Activated T-cell treated with anti-CD3 and anti-CD28 coated beads, Interleukin-2, amount 50 U/mL, for 24 hours (primary cell): ENCODE data around the gene KIF13A.
"Not testable (repeated sequence)": the region's sequence is repeated elsewhere in the genome, so short reads cannot be mapped to it uniquely, and the experiment has no call there.

Source experiments
- DNase-seq: peaks from one replicate; pipeline ENCODE4 v3.0.0-alpha.2; 2020
- H3K27ac Mint-ChIP-seq: 2 replicates; pipeline ENCODE4 v1.8.0; 2020; ENCODE audit warnings: mild to moderate bottlenecking, mixed read lengths
- H3K27me3 Mint-ChIP-seq: 2 replicates; pipeline ENCODE4 v1.8.0; 2020; ENCODE audit warnings: mixed read lengths
- H3K36me3 Mint-ChIP-seq: 2 replicates; pipeline ENCODE4 v1.8.0; 2020; ENCODE audit warnings: low read depth, mixed read lengths
- H3K4me1 Mint-ChIP-seq: 2 replicates; pipeline ENCODE4 v1.8.0; 2020; ENCODE audit warnings: low read depth, mixed read lengths
- H3K4me3 Mint-ChIP-seq: 2 replicates; pipeline ENCODE4 v1.8.0; 2020; ENCODE audit warnings: mild to moderate bottlenecking, moderate library complexity, mixed read lengths
- H3K9me3 Mint-ChIP-seq: 2 replicates; pipeline ENCODE4 v1.8.0; 2020; ENCODE audit warnings: mixed read lengths

Gene KIF13A

DNA sequence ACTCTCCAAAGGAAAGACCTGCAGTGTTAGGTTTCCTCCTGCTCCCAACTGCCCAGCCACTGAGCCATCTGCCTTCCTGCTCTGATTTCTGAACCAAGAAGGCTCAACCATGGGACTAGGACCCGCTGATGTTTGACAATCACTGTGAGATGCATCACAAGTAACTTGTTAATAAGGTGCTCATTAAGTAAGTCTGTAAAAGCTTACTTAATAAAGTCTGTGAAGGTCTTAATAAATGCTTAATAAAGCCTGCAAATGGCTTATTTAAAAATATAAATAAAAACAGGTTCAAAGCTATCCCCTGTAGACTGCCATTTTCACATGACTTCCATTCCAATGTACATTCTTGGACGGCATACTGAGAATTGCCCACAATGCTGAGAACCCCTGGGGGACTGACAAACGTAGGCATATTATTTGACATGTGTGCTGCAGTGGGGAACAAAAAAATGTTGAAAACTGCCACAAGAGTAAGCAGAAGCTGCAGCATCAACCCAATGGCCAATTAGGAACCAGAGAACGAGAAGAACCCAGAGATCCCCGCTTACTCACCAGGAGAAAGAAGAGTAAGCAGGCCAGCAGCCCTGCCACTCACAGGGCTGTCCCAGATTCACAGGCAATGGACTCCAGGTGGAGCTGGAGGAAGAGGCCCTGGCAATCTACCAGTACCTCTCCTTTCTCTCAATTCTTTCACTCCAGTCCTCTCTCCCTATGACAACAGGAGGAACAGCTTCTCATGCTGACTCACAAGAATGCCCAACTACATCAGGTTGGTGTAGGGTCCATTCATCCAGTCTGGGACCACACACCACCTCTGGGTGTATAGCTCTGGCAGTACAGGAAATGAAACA, 19.5 kb downstream of the KIF13A start:
- H3K9me3 Mint-ChIP-seq = no peaks in the 10 kb centered on the region
- no peak overlapping the region for H3K27ac Mint-ChIP-seq
- DNase-seq = no peak
- no peaks in the 10 kb centered on the region for H3K36me3 Mint-ChIP-seq
- H3K27me3 Mint-ChIP-seq = peaks cover 21% of the 10 kb centered on the region
- H3K4me3 Mint-ChIP-seq = no peak overlapping the region
- H3K4me1 Mint-ChIP-seq = no peaks in the 10 kb centered on the region

DNA sequence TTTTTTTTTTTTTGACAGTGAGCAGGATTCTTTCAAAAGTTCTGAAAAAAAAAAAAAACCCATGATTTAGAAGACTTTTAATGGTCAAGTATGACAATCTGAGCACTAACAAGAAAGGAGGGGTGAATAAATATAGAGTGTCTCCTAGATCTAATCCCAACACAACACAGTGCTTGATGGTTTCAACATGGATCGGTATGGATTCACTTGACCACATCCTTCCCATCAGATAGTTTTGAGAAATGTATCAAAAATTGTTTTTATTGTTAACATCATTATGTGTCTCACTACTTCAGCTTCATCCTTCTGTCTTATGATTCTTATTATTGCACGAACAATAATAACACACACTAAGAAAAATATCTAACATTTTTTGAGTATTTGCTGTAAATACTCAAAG, 21.0 kb downstream of the KIF13A start:
- Mint-ChIP-seq H3K27me3 (peaks cover 28% of the 10 kb centered on the region), H3K27ac (no peak overlapping the region), H3K4me3 (no peak overlapping the region), H3K4me1 (no peaks in the 10 kb centered on the region), H3K36me3 (no peaks in the 10 kb centered on the region), H3K9me3 (no peaks in the 10 kb centered on the region)
- DNase-seq = no peak

DNA sequence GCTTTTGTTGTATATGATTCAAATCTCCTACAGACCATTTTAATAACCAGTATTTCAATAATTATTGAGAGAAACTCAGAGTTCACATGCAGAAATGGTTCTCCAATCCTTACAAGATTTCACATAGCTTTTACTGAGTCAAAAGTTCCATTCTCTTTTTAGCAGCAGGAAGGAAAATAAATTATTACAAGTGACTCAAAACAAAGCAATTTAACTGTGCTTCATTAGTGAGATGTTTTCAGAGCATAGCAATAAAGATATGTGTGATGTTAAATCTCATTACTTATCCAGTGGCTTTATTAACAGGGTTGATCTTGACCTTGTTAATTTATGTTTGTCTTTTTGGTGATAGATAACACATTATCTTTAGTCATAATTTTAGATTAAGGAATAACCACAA, 22.0 kb downstream of the KIF13A start:
- DNase-seq = no peak
- no peaks in the 10 kb centered on the region for H3K9me3 Mint-ChIP-seq
- no peaks in the 10 kb centered on the region for H3K36me3 Mint-ChIP-seq
- no peaks in the 10 kb centered on the region for H3K4me1 Mint-ChIP-seq
- no peak overlapping the region for H3K4me3 Mint-ChIP-seq
- peaks cover 34% of the 10 kb centered on the region for H3K27me3 Mint-ChIP-seq
- no peak overlapping the region for H3K27ac Mint-ChIP-seq

DNA sequence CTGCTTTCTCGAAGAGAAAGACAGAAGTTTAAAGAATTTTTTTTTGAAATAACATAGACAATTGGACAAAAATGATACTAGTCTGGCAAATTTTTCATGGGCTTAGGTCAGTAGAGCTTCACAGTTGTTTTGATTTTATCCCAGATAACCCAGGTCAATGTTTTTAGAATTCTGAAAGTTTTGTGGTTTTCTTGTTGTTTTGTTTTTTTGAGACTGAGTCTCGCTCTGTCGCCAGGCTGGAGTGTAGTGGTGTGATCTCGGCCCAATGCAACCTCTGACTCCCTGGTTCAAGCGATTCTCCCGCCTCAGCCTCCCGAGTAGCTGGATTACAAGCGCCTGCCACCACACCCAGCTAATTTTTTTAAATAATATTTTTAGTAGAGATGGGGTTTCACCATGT, 22.8 kb downstream of the KIF13A start:
- no peak overlapping the region for H3K27ac Mint-ChIP-seq
- no peaks in the 10 kb centered on the region for H3K36me3 Mint-ChIP-seq
- H3K9me3 Mint-ChIP-seq = no peaks in the 10 kb centered on the region
- H3K4me3 Mint-ChIP-seq = no peak overlapping the region
- peaks cover 35% of the 10 kb centered on the region for H3K27me3 Mint-ChIP-seq
- no peaks in the 10 kb centered on the region for H3K4me1 Mint-ChIP-seq
- no peak for DNase-seq

DNA sequence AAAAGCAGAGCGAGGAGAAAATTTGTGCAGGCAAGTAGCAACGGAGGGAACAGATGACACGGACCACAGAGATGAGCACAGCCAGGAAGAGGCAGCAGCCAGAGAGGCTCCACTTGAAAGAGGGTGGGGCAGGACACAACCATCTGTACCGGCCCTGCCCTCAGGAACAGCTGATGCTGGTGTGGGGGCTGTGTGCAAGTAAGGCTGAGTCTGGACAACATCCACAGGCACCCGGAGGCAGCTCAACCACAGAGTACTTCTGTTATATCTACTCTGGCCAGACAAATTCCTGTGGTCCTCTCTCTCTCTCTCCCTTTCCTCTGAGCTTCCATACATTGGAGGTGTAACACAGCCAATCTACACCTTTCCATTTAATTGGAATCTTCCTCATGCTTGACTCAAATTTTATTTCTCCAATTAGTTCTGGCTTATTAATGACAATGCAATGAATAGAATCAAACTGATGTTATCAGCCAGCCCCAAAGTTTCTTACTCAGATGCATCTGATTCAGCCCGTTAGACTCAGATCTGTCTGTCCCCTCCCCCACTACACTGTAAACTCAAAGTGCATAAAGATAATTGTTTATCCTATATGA, 24.9 kb downstream of the KIF13A start:
- no peak for DNase-seq
- Mint-ChIP-seq H3K27ac (no peak overlapping the region), H3K9me3 (no peaks in the 10 kb centered on the region), H3K36me3 (no peaks in the 10 kb centered on the region), H3K4me1 (no peaks in the 10 kb centered on the region), H3K4me3 (no peak overlapping the region), H3K27me3 (peaks cover 38% of the 10 kb centered on the region)

DNA sequence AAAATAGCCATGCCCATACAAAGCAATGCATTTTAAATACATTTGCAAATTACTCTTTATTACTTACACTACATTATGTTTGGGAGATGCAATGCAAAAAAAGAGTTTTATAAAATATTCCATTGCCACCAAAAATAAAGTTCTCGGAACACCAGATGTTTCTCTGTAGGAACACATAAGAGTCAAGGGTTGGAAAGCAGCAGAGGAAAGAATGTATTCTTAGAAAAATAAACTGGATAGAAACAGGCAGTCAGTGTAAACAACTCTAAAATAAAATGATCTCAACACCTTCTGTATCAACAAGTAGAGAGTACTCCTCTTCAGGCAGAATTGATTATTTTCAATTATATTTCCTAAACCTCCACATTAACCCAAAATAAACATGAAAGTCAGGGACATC, 28.1 kb downstream of the KIF13A start:
- Mint-ChIP-seq H3K27me3 (peaks cover 34% of the 10 kb centered on the region), H3K4me1 (no peaks in the 10 kb centered on the region), H3K36me3 (no peaks in the 10 kb centered on the region), H3K27ac (no peak overlapping the region), H3K4me3 (no peak overlapping the region), H3K9me3 (no peaks in the 10 kb centered on the region)
- DNase-seq = no peak

DNA sequence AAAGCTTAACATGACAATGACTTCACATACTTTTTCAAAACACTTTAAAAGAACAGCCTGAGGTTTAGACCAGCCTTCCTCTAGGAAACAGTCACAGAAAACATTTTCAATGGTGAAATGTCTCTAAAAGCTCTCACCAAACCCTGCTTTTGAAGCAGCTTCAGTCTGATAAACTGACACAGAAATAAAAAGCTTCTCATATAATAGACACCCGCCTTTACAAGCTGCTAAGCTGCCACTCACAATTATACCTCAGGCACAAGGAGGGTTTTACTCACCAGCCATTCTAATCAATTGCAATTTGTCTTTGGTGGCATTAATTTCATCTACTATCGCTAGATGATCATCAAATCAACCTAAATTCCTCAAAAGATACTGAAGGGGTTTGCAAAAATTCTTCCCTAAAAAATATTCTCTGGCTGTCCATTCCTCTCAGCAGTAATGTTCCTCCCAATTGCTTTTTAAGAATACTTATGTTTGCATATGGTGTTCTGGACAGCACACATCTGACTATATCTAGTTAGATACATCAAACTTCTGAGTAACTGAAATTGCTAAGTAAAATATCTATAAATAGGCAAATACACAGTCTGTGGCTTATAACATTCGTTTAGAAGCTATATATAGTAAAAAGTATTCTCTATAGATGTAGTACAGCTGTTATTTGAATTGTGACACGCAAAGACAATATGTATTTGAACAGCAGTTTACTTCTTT, 29.4 kb downstream of the KIF13A start:
- Mint-ChIP-seq H3K36me3 (no peaks in the 10 kb centered on the region), H3K27me3 (peaks cover 34% of the 10 kb centered on the region)
- DNase-seq = no peak

DNA sequence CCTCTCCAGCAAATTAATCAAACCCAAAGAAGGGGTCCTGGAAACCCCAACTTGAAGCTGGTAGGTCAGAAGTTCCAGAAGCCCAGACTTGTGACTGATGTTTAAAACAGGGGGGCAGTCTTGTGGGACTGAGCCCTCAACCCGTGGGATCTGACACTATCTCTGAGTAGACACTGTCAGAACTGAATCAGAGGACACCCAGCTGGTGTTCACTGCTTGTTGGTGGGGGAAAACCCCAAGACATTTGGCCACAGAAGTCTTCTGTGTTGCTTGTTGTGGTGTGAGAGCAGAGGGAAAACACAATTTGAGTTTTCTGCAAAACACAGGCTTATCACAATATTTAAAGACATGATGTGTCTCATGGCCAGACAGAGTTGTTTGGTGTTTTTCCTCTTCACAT, 29.9 kb downstream of the KIF13A start:
- DNase-seq = no peak
- H3K9me3 Mint-ChIP-seq = no peaks in the 10 kb centered on the region
- H3K4me3 Mint-ChIP-seq = no peak overlapping the region
- H3K4me1 Mint-ChIP-seq = no peaks in the 10 kb centered on the region
- peaks cover 31% of the 10 kb centered on the region for H3K27me3 Mint-ChIP-seq
- H3K36me3 Mint-ChIP-seq = no peaks in the 10 kb centered on the region
- H3K27ac Mint-ChIP-seq = no peak overlapping the region

More for the DNA sequence above, 29.4 kb downstream of the KIF13A start:
- no peaks in the 10 kb centered on the region for H3K9me3 Mint-ChIP-seq
- no peak overlapping the region for H3K4me3 Mint-ChIP-seq
- no peaks in the 10 kb centered on the region for H3K4me1 Mint-ChIP-seq
- no peak overlapping the region for H3K27ac Mint-ChIP-seq

DNA sequence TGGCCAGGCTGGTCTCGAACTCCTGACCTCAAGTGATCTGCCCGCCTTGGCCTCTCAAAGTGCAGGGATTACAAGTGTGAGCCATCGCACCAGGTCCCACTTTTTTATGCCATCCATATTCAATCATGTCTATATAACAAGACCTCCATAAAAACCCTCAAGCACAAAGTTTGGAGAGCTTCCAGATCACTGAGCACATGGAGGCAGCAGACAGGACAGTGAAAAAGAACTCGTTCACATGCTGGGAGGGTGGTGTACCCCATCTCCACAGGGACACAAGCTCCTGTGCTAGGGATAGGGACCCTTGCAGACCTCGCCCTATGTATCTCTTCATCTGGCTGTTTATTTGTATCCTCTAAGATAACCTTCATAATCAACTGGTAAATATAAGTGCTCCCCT, 30.3 kb downstream of the KIF13A start:
- H3K27ac Mint-ChIP-seq = no peak overlapping the region
- H3K4me1 Mint-ChIP-seq = no peaks in the 10 kb centered on the region
- no peak for DNase-seq
- H3K27me3 Mint-ChIP-seq = peaks cover 27% of the 10 kb centered on the region
- no peaks in the 10 kb centered on the region for H3K9me3 Mint-ChIP-seq
- H3K36me3 Mint-ChIP-seq = no peaks in the 10 kb centered on the region
- no peak overlapping the region for H3K4me3 Mint-ChIP-seq

DNA sequence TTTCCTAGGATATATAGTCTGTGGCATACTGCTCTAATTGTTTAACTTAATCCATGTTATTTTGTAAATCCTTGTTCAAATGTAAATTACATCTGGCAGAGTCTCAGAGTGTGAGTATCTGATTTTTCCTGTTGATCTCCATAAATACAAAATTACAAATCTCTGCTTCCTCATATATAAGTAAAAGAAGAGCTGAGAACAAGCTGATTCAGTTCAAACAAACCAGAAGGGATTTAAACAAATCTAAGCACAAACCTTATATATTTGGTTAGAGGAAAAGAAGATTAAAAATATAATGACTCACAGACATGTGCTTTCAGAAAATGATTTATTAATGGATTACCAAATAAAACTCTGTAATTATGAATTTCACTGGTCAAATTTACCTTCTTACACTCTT, 37.3 kb downstream of the KIF13A start:
- Mint-ChIP-seq H3K27me3 (peaks cover 18% of the 10 kb centered on the region), H3K27ac (no peak overlapping the region), H3K36me3 (no peaks in the 10 kb centered on the region), H3K4me1 (no peaks in the 10 kb centered on the region), H3K4me3 (no peak overlapping the region), H3K9me3 (peaks cover 2% of the 10 kb centered on the region)
- DNase-seq = no peak

DNA sequence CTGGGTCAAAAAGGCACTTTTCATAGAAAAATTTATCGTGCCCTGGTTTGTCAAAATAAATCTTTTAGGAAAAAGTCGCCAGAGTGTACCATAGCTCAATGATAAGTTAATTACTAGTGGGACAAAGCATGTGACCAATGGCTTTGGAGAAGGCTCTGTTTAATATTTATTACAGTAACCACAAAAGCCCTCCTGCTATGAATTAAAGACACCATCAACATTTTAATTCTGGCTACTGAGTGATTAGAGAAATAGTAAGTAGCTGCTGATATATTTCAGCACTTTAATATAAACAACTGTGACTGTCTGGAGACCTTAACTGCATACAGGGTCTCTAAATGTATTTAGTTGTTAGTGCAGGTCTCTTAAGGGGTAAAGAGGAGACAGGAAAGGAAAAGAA, 38.3 kb downstream of the KIF13A start:
- no peaks in the 10 kb centered on the region for H3K4me1 Mint-ChIP-seq
- no peak overlapping the region for H3K27ac Mint-ChIP-seq
- DNase-seq = no peak
- peaks cover 2% of the 10 kb centered on the region for H3K9me3 Mint-ChIP-seq
- H3K36me3 Mint-ChIP-seq = no peaks in the 10 kb centered on the region
- H3K27me3 Mint-ChIP-seq = peaks cover 21% of the 10 kb centered on the region
- no peak overlapping the region for H3K4me3 Mint-ChIP-seq

DNA sequence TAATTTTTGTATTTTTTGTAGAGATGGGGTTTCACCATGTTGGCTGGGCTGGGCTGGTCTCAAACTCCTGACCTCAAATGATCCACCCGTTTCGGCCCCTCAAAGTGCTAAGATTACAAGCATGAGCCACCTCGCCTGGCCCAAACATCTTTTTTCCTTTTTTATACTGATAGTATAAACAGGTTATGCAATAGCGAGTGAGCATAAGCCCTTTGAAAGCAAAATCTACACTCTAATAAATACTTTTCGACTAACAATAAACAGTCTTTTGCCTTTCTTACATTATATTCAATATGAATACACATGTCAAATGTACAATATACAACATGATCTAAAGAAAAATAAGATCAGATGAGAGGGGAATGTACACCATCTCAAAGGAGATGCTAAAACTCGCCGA, 38.7 kb downstream of the KIF13A start:
- H3K27me3 Mint-ChIP-seq = peaks cover 25% of the 10 kb centered on the region
- no peak overlapping the region for H3K27ac Mint-ChIP-seq
- H3K9me3 Mint-ChIP-seq = peaks cover 2% of the 10 kb centered on the region
- no peak overlapping the region for H3K4me3 Mint-ChIP-seq
- DNase-seq = no peak
- H3K36me3 Mint-ChIP-seq = no peaks in the 10 kb centered on the region
- H3K4me1 Mint-ChIP-seq = no peaks in the 10 kb centered on the region

DNA sequence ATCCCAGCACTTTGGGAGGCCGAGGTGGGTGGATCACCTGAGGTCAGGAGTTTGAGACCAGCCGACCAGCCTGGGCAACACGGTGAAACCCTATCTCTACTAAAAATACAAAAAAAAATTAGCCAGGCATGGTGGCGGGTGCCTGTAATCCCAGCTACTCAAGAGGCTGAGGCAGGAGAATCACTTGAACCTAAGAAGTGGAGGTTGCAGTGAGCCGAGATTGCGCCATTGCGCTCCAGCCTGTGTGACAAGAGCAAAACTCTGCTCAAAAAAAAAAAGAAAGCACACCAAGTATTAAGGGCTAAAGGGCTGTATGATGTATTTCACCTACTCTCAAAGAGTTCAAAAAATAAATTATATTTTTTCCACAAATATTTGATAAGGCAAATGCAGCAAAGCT, 39.9 kb downstream of the KIF13A start:
- H3K9me3 Mint-ChIP-seq, H3K4me1 Mint-ChIP-seq, H3K36me3 Mint-ChIP-seq, DNase-seq, H3K4me3 Mint-ChIP-seq, H3K27ac Mint-ChIP-seq: not testable (repeated sequence)
- peaks cover 28% of the 10 kb centered on the region for H3K27me3 Mint-ChIP-seq

DNA sequence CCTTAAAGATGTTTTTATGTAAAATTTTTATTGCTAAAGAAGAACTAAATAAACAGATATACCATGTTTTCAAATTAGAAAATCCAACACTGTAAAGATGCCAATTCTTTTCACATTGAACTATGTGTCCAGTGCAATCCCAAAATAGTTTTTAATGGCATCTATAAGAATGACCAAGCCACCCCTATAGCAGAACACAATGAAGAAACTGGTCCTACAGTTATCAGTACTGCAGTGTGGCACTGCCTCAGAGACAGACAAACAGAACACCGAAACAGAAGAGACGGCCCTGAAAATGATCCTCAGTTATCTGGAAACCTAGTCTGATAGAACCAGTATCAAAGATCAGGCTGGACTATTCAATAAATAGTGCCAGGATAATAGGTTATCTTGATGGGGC, 41.9 kb downstream of the KIF13A start:
- Mint-ChIP-seq H3K9me3 (no peaks in the 10 kb centered on the region), H3K36me3 (no peaks in the 10 kb centered on the region), H3K4me1 (no peaks in the 10 kb centered on the region), H3K27me3 (peaks cover 32% of the 10 kb centered on the region), H3K27ac (no peak overlapping the region), H3K4me3 (no peak overlapping the region)
- DNase-seq = no peak

DNA sequence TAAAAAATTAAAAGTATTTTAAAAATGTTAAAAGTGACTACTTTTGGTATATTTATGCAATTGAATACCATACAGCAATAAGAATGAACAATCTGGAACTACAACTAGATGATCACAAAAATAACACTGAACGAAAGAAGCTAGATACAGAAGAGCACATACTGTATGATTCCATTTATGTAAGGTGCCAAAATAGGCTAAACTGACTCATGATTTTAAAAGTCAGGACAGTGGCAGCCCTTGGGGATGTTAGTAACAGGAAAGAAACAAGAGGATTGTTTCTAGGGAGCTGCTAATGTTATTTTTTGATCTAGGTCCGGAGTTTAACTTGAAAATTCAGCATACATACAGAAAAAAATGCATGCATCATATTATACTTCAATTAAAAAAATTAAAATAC, 42.3 kb downstream of the KIF13A start:
- H3K27me3 Mint-ChIP-seq = peaks cover 32% of the 10 kb centered on the region
- no peaks in the 10 kb centered on the region for H3K4me1 Mint-ChIP-seq
- no peak overlapping the region for H3K27ac Mint-ChIP-seq
- H3K9me3 Mint-ChIP-seq = no peaks in the 10 kb centered on the region
- H3K4me3 Mint-ChIP-seq = no peak overlapping the region
- no peak for DNase-seq
- no peaks in the 10 kb centered on the region for H3K36me3 Mint-ChIP-seq
